Calu3 (cell line): Measurements from ENCODE around the gene RLIM. TPM values are rescaled to one million over a fixed set of nuclear protein-coding genes. Genes with fewer than 3 reads are reported as not detected.

Source experiments
- BruUV-seq: library from RNA; stranded (reverse); fragments of 400-500 nt; replicated peaks from 2 replicates; lab custom pipeline; 2021; lab: Mats Ljungman, UMichigan
- CTCF ChIA-PET: fragments of 300-600 bp; sonication (Branson Sonifier 250); formaldehyde crosslinking; loops from one replicate; lab custom pipeline; 2022; ENCODE audit warnings: antibody characterized with exemption; lab: Charles Lee
- DNase-seq: peaks from one replicate; pipeline ENCODE4 v3.0.0; 2022
- H3K27ac Mint-ChIP-seq: one replicate; pipeline ENCODE4 v1.8.0; 2022; ENCODE audit warnings: mixed read lengths; ENCODE audit not compliant: unreplicated experiment
- H3K27me3 Mint-ChIP-seq: one replicate; pipeline ENCODE4 v1.8.0; 2022; ENCODE audit warnings: mixed read lengths; ENCODE audit not compliant: unreplicated experiment
- H3K36me3 Mint-ChIP-seq: one replicate; pipeline ENCODE4 v1.8.0; 2022; ENCODE audit warnings: mild to moderate bottlenecking, moderate library complexity, mixed read lengths; ENCODE audit not compliant: insufficient read depth, unreplicated experiment
- H3K4me1 Mint-ChIP-seq: one replicate; pipeline ENCODE4 v1.8.0; 2022; ENCODE audit warnings: mild to moderate bottlenecking, low read depth, mixed read lengths; ENCODE audit not compliant: unreplicated experiment
- H3K4me3 Mint-ChIP-seq: one replicate; pipeline ENCODE4 v1.8.0; 2022; ENCODE audit warnings: mild to moderate bottlenecking, low read depth, moderate library complexity, mixed read lengths; ENCODE audit not compliant: unreplicated experiment
- H3K9me3 Mint-ChIP-seq: one replicate; pipeline ENCODE4 v1.8.0; 2022; ENCODE audit warnings: low read depth, mixed read lengths; ENCODE audit not compliant: unreplicated experiment
- CTCF ChIP-seq: fragments of 200-600 bp; IDR thresholded peaks from one replicate; pipeline ENCODE4 v1.8.0; 2022; ENCODE audit warnings: antibody characterized with exemption; ENCODE audit not compliant: unreplicated experiment
- intact Hi-C: fragments of 100-400 bp; cut with micrococcal nuclease; formaldehyde crosslinking; loops from one replicate; pipeline ENCODE4 v1.10.0; 2022; ENCODE audit not compliant: unreplicated experiment
- total RNA-seq: library from RNA; stranded (reverse); gene quantifications from 2 replicates; pipeline ENCODE4 v1.2.3, GENCODE V29; 2022

The RLIM gene
- total RNA-seq, 1 experiment from 2014 or later, result 58.9 TPM

GRCh38 chrX:74536152-74536831 lies 78.1 kb downstream of the RLIM start:
- TF ChIP-seq CTCF, result peak; percentile 23
- H3K4me3 Mint-ChIP-seq, result peak overlapping the region; percentile 63
- CTCF ChIA-PET, result no interaction called here
- peak; percentile 52 for DNase-seq
- H3K4me1 Mint-ChIP-seq, result no peaks in the 10 kb centered on the region
- peaks cover 21% of the 10 kb centered on the region for H3K36me3 Mint-ChIP-seq
- intact Hi-C loops, result loop anchor here (5.0 kb wide), 1 partner anchor 154 kb away; no protein-coding TSS in a partner anchor
- H3K27me3 Mint-ChIP-seq, result peaks cover 26% of the 10 kb centered on the region
- BruUV-seq, result no TSS peak
- H3K27ac Mint-ChIP-seq, result no peak overlapping the region
- no peaks in the 10 kb centered on the region for H3K9me3 Mint-ChIP-seq

DNA sequence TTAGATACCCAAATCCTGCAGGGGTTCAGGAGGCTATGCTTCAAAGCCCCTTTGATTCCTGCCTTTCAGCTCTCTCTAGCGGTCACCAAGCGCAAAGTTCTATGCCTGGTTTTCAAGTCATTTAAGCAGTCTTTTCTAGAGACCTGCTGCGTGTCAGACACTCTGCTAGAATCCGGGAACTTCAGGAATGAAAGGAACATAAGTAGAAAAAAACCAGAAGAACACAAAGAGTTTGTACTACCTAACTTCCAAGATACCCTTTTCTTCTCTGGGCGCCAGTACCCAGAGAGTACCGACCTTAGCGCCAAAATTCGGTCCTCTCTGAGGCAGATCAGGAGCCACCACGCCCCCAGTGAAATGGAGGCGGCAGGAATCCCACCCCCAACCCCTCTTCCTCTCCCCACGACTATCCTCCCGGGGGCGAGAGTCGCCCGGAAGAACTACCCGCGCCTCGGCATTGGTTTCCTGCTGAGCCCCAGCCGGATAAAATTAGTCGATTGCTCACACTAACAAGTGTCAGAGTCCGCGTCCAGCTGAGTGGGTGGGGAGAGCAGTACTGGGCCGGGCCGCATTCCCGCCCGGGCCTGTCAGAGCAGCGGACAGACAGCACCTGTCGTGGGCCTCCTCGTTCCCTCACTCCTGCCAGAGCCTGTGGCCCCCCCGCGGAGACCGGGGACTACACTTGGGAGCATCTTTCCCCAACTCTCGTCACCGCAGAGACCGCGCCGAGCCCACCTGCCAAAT lies 78.8 kb downstream of the RLIM start:
- intact Hi-C loops, result loop anchor here (5.0 kb wide), 1 partner anchor 153 kb away; no protein-coding TSS in a partner anchor
- Mint-ChIP-seq H3K4me1 (no peaks in the 10 kb centered on the region), H3K27me3 (peaks cover 26% of the 10 kb centered on the region), H3K27ac (no peak overlapping the region), H3K4me3 (peak overlapping the region; percentile 63), H3K9me3 (no peaks in the 10 kb centered on the region), H3K36me3 (peaks cover 21% of the 10 kb centered on the region)
- CTCF ChIA-PET, result no interaction called here
- TF ChIP-seq CTCF, result no peak
- no TSS peak for BruUV-seq
- peak; percentile 26 for DNase-seq

Other genes starting within 250 kb of the RLIM start
- gene SLC16A2, start 193.1 kb downstream of the RLIM start, total RNA-seq, result 0.59 and 0.76 TPM in 2 replicates